Glutamatergic neuron (in vitro differentiated cells): ENCODE data around the gene KLHDC7B. TPM values are rescaled to one million over a fixed set of nuclear protein-coding genes. Genes with fewer than 3 reads are reported as not detected.

ENCODE experiments used
- DNase-seq: peaks from one replicate; pipeline ENCODE4 v3.0.0; 2022
- H3K27ac Mint-ChIP-seq: one replicate; pipeline ENCODE4 v1.8.0; 2020; ENCODE audit warnings: mild to moderate bottlenecking, mixed read lengths, inconsistent platforms; ENCODE audit not compliant: unreplicated experiment
- H3K27me3 Mint-ChIP-seq: one replicate; pipeline ENCODE4 v1.8.0; 2020; ENCODE audit warnings: mild to moderate bottlenecking, moderate library complexity, mixed read lengths, inconsistent platforms; ENCODE audit not compliant: unreplicated experiment
- H3K36me3 Mint-ChIP-seq: one replicate; pipeline ENCODE4 v1.8.0; 2020; ENCODE audit warnings: mild to moderate bottlenecking, mixed read lengths, inconsistent platforms; ENCODE audit not compliant: unreplicated experiment
- H3K4me1 Mint-ChIP-seq: one replicate; pipeline ENCODE4 v1.8.0; 2020; ENCODE audit warnings: mild to moderate bottlenecking, low read depth, mixed read lengths, inconsistent platforms; ENCODE audit not compliant: unreplicated experiment
- H3K4me3 Mint-ChIP-seq: one replicate; pipeline ENCODE4 v1.8.0; 2020; ENCODE audit warnings: mild to moderate bottlenecking, mixed read lengths, inconsistent platforms; ENCODE audit not compliant: unreplicated experiment
- H3K9me3 Mint-ChIP-seq: one replicate; pipeline ENCODE4 v1.8.0; 2020; ENCODE audit warnings: mild to moderate bottlenecking, moderate library complexity, mixed read lengths, inconsistent platforms; ENCODE audit not compliant: unreplicated experiment
- total RNA-seq: library from RNA; stranded (reverse); fragmentation: NEBNext Ultra II Directional; extraction: Animal tissue kit (Norgen Biotek cat#: 25700); gene quantifications from one replicate; pipeline ENCODE4 v1.2.1, GENCODE V29; 2021; ENCODE audit not compliant: unreplicated experiment
- TF ChIP-seq, protein P1 (sequence below): fragments of 200-600 bp; sonication (generic); IDR thresholded peaks from one replicate; pipeline ENCODE4 v1.5.0; 2021; ENCODE audit not compliant: partially characterized antibody, unreplicated experiment

Gene KLHDC7B
- total RNA-seq, 1 donor from 2014 or later = 0.12 TPM

DNA sequence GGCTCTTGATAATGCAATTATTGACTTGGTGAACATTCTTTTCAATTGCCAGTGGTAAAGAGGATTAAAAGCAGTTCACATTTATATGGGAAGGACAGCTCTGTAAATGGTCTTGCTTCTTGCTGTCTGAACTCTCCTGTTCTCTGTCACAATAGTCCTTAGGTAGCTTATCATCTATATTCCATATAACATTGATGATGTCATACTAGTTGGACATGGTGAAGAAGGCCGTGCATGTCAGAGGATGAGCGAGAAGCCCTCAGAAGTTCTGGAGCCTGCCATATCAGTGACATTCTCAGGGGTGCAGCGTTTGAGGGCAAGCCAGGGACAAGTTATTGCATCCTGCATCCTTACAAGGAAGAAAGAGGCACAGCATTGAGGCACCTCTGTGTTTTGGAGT lies 39.5 kb downstream of the KLHDC7B start:
- TF ChIP-seq, protein P1, sequence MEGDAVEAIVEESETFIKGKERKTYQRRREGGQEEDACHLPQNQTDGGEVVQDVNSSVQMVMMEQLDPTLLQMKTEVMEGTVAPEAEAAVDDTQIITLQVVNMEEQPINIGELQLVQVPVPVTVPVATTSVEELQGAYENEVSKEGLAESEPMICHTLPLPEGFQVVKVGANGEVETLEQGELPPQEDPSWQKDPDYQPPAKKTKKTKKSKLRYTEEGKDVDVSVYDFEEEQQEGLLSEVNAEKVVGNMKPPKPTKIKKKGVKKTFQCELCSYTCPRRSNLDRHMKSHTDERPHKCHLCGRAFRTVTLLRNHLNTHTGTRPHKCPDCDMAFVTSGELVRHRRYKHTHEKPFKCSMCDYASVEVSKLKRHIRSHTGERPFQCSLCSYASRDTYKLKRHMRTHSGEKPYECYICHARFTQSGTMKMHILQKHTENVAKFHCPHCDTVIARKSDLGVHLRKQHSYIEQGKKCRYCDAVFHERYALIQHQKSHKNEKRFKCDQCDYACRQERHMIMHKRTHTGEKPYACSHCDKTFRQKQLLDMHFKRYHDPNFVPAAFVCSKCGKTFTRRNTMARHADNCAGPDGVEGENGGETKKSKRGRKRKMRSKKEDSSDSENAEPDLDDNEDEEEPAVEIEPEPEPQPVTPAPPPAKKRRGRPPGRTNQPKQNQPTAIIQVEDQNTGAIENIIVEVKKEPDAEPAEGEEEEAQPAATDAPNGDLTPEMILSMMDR = no peak
- H3K4me1 Mint-ChIP-seq = peaks cover 8% of the 10 kb centered on the region
- H3K9me3 Mint-ChIP-seq = peaks cover 10% of the 10 kb centered on the region
- DNase-seq = no peak
- H3K27me3 Mint-ChIP-seq = peaks cover 17% of the 10 kb centered on the region
- peaks cover 6% of the 10 kb centered on the region for H3K36me3 Mint-ChIP-seq
- H3K4me3 Mint-ChIP-seq = no peak overlapping the region
- H3K27ac Mint-ChIP-seq = no peak overlapping the region

DNA sequence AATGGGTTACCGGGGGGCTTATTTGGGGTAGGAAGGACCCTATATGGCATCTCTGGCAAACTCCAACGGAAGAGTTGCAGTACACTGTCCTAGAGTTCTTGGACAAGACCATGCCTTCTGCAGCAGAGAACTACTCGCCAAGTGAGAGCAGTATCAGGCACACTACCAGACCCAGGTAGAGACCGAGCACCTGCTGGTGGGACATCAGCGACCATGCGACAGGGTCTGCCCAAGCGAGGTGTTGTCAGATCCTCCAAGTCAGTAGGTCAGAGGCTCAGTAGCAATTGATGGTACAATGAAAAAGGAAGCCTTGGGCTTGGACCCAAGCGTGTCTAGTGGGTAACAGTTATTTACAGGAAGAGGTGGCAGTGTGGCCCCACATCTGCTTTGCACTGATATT lies 40.1 kb downstream of the KLHDC7B start:
- no peak overlapping the region for H3K4me3 Mint-ChIP-seq
- H3K36me3 Mint-ChIP-seq = peaks cover 6% of the 10 kb centered on the region
- H3K27ac Mint-ChIP-seq = no peak overlapping the region
- no peak for DNase-seq
- peaks cover 10% of the 10 kb centered on the region for H3K9me3 Mint-ChIP-seq
- peaks cover 7% of the 10 kb centered on the region for H3K4me1 Mint-ChIP-seq
- peaks cover 17% of the 10 kb centered on the region for H3K27me3 Mint-ChIP-seq
- TF ChIP-seq, protein P1 = no peak

DNA sequence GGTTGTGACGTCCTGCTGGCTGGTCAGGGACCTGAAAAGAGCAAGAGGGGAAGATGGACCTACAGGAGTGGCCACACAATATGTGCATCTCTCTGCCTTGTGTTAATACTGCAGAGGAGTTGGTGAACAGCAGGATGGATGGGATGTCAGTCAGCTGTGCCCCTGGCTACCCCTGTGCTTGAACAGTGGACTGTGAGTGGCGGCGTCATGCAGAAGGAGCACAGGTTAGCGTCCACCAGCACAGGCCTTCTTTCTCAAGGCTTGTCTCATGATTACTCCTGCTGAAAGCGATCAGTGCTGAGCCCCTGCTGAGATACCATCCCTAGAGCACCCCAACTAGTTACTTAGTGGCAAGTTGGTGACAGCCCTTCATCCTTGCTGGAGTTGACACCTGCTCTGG lies 40.7 kb downstream of the KLHDC7B start:
- peaks cover 17% of the 10 kb centered on the region for H3K27me3 Mint-ChIP-seq
- H3K36me3 Mint-ChIP-seq = peaks cover 6% of the 10 kb centered on the region
- peaks cover 10% of the 10 kb centered on the region for H3K9me3 Mint-ChIP-seq
- H3K27ac Mint-ChIP-seq = no peak overlapping the region
- no peak overlapping the region for H3K4me3 Mint-ChIP-seq
- no peak for DNase-seq
- peaks cover 6% of the 10 kb centered on the region for H3K4me1 Mint-ChIP-seq
- TF ChIP-seq, protein P1 = no peak

DNA sequence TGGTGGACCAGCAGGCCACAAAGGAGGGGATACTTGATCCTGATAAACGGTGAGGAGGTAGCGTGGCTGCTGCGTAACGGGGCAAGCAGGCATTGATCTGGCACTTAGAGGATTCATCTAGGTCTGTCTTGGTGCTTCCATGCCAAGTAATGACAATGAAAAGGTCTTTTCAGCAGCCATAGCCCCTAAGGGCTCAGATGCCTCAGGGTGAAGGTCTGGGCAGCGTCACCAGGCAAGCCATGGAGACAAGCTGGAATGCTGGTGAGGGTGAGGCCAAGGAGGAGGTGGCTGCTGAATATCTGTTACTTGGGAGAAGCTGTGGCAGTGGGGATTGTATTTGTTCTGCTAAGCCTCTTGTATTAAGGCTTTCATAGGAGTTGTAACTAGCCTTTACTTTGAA lies 41.7 kb downstream of the KLHDC7B start:
- DNase-seq = no peak
- H3K36me3 Mint-ChIP-seq = peaks cover 10% of the 10 kb centered on the region
- H3K27me3 Mint-ChIP-seq = peaks cover 17% of the 10 kb centered on the region
- H3K4me1 Mint-ChIP-seq = peaks cover 3% of the 10 kb centered on the region
- peaks cover 8% of the 10 kb centered on the region for H3K9me3 Mint-ChIP-seq
- no peak overlapping the region for H3K27ac Mint-ChIP-seq
- H3K4me3 Mint-ChIP-seq = no peak overlapping the region
- TF ChIP-seq, protein P1 = no peak

DNA sequence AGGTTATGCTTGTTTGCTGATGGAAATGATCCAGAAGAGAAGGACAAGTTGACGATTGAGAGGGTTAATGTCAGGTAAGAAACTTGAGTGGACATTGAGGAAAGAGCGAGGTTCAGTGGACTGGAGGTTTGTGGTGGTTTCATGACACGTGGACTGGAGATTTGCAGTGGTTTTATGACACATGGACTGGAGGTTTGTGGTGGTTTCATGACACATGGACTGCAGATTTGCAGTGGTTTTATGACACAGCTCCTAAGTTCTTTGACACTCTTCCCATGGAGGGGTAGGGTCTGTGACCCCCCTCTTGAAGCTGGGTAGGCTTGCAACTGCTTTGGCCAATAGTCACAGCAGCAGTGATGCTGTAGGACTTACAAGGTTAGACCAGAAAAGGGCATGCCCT lies 49.5 kb downstream of the KLHDC7B start:
- TF ChIP-seq, protein P1 = no peak
- Mint-ChIP-seq H3K9me3 (peaks cover 8% of the 10 kb centered on the region), H3K36me3 (peaks cover 20% of the 10 kb centered on the region), H3K27ac (no peak overlapping the region), H3K4me1 (peaks cover 3% of the 10 kb centered on the region), H3K4me3 (no peak overlapping the region), H3K27me3 (peaks cover 5% of the 10 kb centered on the region)
- DNase-seq = no peak
